Measurements from ENCODE around the gene GOLGA1.

GRCh38 chr9:124873664-124874063, 67.2 kb downstream of the GOLGA1 start:
- TF ChIP-seq EZH2 (IDR thresholded peaks at IDR 0.05; ENCODE audit: insufficient read depth, low read length) (no peak), CTCF (IDR thresholded peaks at IDR 0.05; ENCODE audit: insufficient read depth, low read depth, low read length) (no peak)
